HG03135 (cell line): ENCODE results near the gene STAP1.
"Not testable (repeated sequence)": the region's sequence is repeated elsewhere in the genome, so short reads cannot be mapped to it uniquely, and the experiment has no call there.

Experiments used
- ATAC-seq: cut with Tn5 transposase; IDR thresholded peaks from one replicate; pipeline ENCODE4 v1.9.1; 2021; ENCODE audit warnings: mild to moderate bottlenecking, moderate library complexity; ENCODE audit not compliant: unreplicated experiment

The STAP1 gene

GRCh38 chr4:67614186-67614585 is 55.7 kb downstream of the STAP1 start:
- no peak for ATAC-seq

- no peak for ATAC-seq
These were observed 56.6 kb downstream of the STAP1 start for GRCh38 chr4:67615119-67615518.

- no peak for ATAC-seq
These were observed 58.0 kb downstream of the STAP1 start for GRCh38 chr4:67616478-67616877.

GRCh38 chr4:67624939-67625338 is 66.4 kb downstream of the STAP1 start:
- ATAC-seq, result no peak

GRCh38 chr4:67632492-67632891 is 74.0 kb downstream of the STAP1 start:
- no peak for ATAC-seq

GRCh38 chr4:67634741-67635140 is 76.2 kb downstream of the STAP1 start:
- no peak for ATAC-seq

- no peak for ATAC-seq
These were observed 76.8 kb downstream of the STAP1 start for GRCh38 chr4:67635331-67635730.

- not testable (repeated sequence) for ATAC-seq
These were observed 78.5 kb downstream of the STAP1 start for GRCh38 chr4:67636978-67637377.

GRCh38 chr4:67638136-67638535 is 79.6 kb downstream of the STAP1 start:
- ATAC-seq, result no peak

GRCh38 chr4:67651536-67651935 is 93.0 kb downstream of the STAP1 start:
- no peak for ATAC-seq
